ENCODE data around the gene DVL2. TPM values are rescaled to one million over a fixed set of nuclear protein-coding genes. Genes with fewer than 3 reads are reported as not detected.
A peak's percentile ranks its signal among the peaks of the same experiment; 100 is the strongest.

Gene DVL2
- total and polyA plus RNA-seq, 2 of the 13 experiments (the other 11 are each of a cell fraction or from before 2014, with no cell fraction given): 5.7 to 38.2 TPM

- no peak for TF ChIP-seq ZNF724P (CRISPR knock-in tag; IDR thresholded peaks at IDR 0.05; ENCODE audit: borderline replicate concordance)
- 0 out of 2 replicates have a peak, but pooled peaks have one; percentile 37 for TF ChIP-seq ZNF124 (CRISPR knock-in tag; IDR thresholded peaks at IDR 0.05)
- TF ChIP-seq ZNF687 (CRISPR knock-in tag; IDR thresholded peaks at IDR 0.05): no peak
- TF ChIP-seq ZNF501 (CRISPR knock-in tag; IDR thresholded peaks at IDR 0.05): 0 out of 2 replicates have a peak, but pooled peaks have one; percentile 17
- TF ChIP-seq HIVEP1 (CRISPR knock-in tag; IDR thresholded peaks at IDR 0.05): no peak
- TF ChIP-seq HBP1 (CRISPR knock-in tag; IDR thresholded peaks at IDR 0.05; ENCODE audit: low read depth): no peak
- TF ChIP-seq ZNF781 (CRISPR knock-in tag; IDR thresholded peaks at IDR 0.05; ENCODE audit: borderline replicate concordance, not compliant biosample characterization): peak; percentile 48
- TF ChIP-seq MED1 (CRISPR knock-in tag; IDR thresholded peaks at IDR 0.05): peak; percentile 39; the same call in 1 of the 2 replicates
- TF ChIP-seq NR0B2 (CRISPR knock-in tag; IDR thresholded peaks at IDR 0.05): no peak
- TF ChIP-seq NFE2 (CRISPR knock-in tag; IDR thresholded peaks at IDR 0.05): no peak
- peak; percentile 45; the same call in 1 of the 2 replicates for TF ChIP-seq ETS1 (CRISPR knock-in tag; IDR thresholded peaks at IDR 0.05)
- no peak for TF ChIP-seq POLR2AphosphoS2 (IDR thresholded peaks at IDR 0.05; ENCODE audit: low read depth, low read length)
- TF ChIP-seq ZBTB14 (CRISPR knock-in tag; IDR thresholded peaks at IDR 0.05): no peak
- no peak for TF ChIP-seq MYC (CRISPR knock-in tag; IDR thresholded peaks at IDR 0.05; ENCODE audit: borderline replicate concordance)
- TF ChIP-seq NKX3-1 (CRISPR knock-in tag; IDR thresholded peaks at IDR 0.05): no peak
- peak; percentile 61; the same call in 1 of the 2 replicates for TF ChIP-seq HOXA5 (CRISPR knock-in tag; IDR thresholded peaks at IDR 0.05)
- peak; percentile 22; the same call in 1 of the 2 replicates for TF ChIP-seq ZNF263 (CRISPR knock-in tag; IDR thresholded peaks at IDR 0.05)
- TF ChIP-seq SKIL (CRISPR knock-in tag; IDR thresholded peaks at IDR 0.05; ENCODE audit: borderline replicate concordance): no peak
Measured at GRCh38 chr17:7219229-7219811, 15.0 kb downstream of the DVL2 start (continued).

All from HepG2 (cell line).